ENCODE data around the gene C11orf24.

Gene C11orf24

GRCh38 chr11:68271023-68271780 lies 571 bp downstream of the C11orf24 start:
- H3K27ac ChIP-seq (ENCODE audit: low read depth, low read length), result peak overlapping the region; percentile 92
- peak overlapping the region; percentile 77 to 93 (median 88) for H3K9ac ChIP-seq (ENCODE audit: low read length in 5 of 5)
- H3K36me3 ChIP-seq (ENCODE audit: control insufficient read depth in 5 of 5, insufficient read depth in 5 of 5, low read length in 5 of 5), result peaks cover 0 to 20% (median 19%) of the 10 kb centered on the region in 5 donors
- no peaks in the 10 kb centered on the region for H3K9me3 ChIP-seq (ENCODE audit: control insufficient read depth in 5 of 5, low read length in 5 of 5)
- peak overlapping the region; percentile 78 to 90 (median 86) for H3K4me3 ChIP-seq (ENCODE audit: low read depth in 1 of 5, low read length in 5 of 5)
- no peaks in the 10 kb centered on the region for H3K27me3 ChIP-seq (ENCODE audit: control insufficient read depth in 5 of 5, insufficient read depth in 4 of 5, low read length in 5 of 5)
- peaks cover 7 to 51% (median 39%) of the 10 kb centered on the region in 5 donors for H3K4me1 ChIP-seq (ENCODE audit: control insufficient read depth in 5 of 5, insufficient read depth in 5 of 5, low read length in 5 of 5)

- Histone ChIP-seq H3K27ac (ENCODE audit: low read depth, low read length) (peak overlapping the region; percentile 92), H3K36me3 (ENCODE audit: control insufficient read depth in 5 of 5, insufficient read depth in 5 of 5, low read length in 5 of 5) (peaks cover 0 to 27% (median 26%) of the 10 kb centered on the region in 5 donors), H3K4me3 (ENCODE audit: low read depth in 1 of 5, low read length in 5 of 5) (peak overlapping the region; percentile 78 to 90 (median 86)), H3K9ac (ENCODE audit: low read length in 5 of 5) (peak overlapping the region; percentile 81 to 93 (median 88)), H3K27me3 (ENCODE audit: control insufficient read depth in 5 of 5, insufficient read depth in 4 of 5, low read length in 5 of 5) (no peaks in the 10 kb centered on the region), H3K9me3 (ENCODE audit: control insufficient read depth in 5 of 5, low read length in 5 of 5) (no peaks in the 10 kb centered on the region), H3K4me1 (ENCODE audit: control insufficient read depth in 5 of 5, insufficient read depth in 5 of 5, low read length in 5 of 5) (peaks cover 7 to 56% (median 42%) of the 10 kb centered on the region in 5 donors)
Observed at GRCh38 chr11:68270196-68271022, 1.4 kb downstream of the C11orf24 start.

- H3K4me1 ChIP-seq (ENCODE audit: control insufficient read depth in 5 of 5, insufficient read depth in 5 of 5, low read length in 5 of 5), result peaks cover 7 to 53% (median 42%) of the 10 kb centered on the region in 5 donors
- H3K27ac ChIP-seq (ENCODE audit: low read depth, low read length), result no peak overlapping the region
- H3K4me3 ChIP-seq (ENCODE audit: low read depth in 1 of 5, low read length in 5 of 5), result peak overlapping the region in 1 of 5 donors; percentile 7
- H3K9me3 ChIP-seq (ENCODE audit: control insufficient read depth in 5 of 5, low read length in 5 of 5), result no peaks in the 10 kb centered on the region
- peak overlapping the region in 2 of 5 donors; percentile 13 to 27 for H3K9ac ChIP-seq (ENCODE audit: low read length in 5 of 5)
- H3K36me3 ChIP-seq (ENCODE audit: control insufficient read depth in 5 of 5, insufficient read depth in 5 of 5, low read length in 5 of 5), result peaks cover 0 to 36% (median 34%) of the 10 kb centered on the region in 5 donors
- no peaks in the 10 kb centered on the region for H3K27me3 ChIP-seq (ENCODE audit: control insufficient read depth in 5 of 5, insufficient read depth in 4 of 5, low read length in 5 of 5)
Observed at GRCh38 chr11:68269414-68270081, 2.2 kb downstream of the C11orf24 start.

GRCh38 chr11:68267881-68268240 lies 3.9 kb downstream of the C11orf24 start:
- peaks cover 4 to 49% (median 47%) of the 10 kb centered on the region in 5 donors for H3K36me3 ChIP-seq (ENCODE audit: control insufficient read depth in 5 of 5, insufficient read depth in 5 of 5, low read length in 5 of 5)
- H3K9me3 ChIP-seq (ENCODE audit: control insufficient read depth in 5 of 5, low read length in 5 of 5), result no peaks in the 10 kb centered on the region
- no peak overlapping the region for H3K27ac ChIP-seq (ENCODE audit: low read depth, low read length)
- no peak overlapping the region for H3K4me3 ChIP-seq (ENCODE audit: low read depth in 1 of 5, low read length in 5 of 5)
- no peaks in the 10 kb centered on the region for H3K27me3 ChIP-seq (ENCODE audit: control insufficient read depth in 5 of 5, insufficient read depth in 4 of 5, low read length in 5 of 5)
- peaks cover 7 to 49% (median 38%) of the 10 kb centered on the region in 5 donors for H3K4me1 ChIP-seq (ENCODE audit: control insufficient read depth in 5 of 5, insufficient read depth in 5 of 5, low read length in 5 of 5)
- no peak overlapping the region for H3K9ac ChIP-seq (ENCODE audit: low read length in 5 of 5)

GRCh38 chr11:68266936-68267880 lies 4.6 kb downstream of the C11orf24 start:
- H3K27me3 ChIP-seq (ENCODE audit: control insufficient read depth in 5 of 5, insufficient read depth in 4 of 5, low read length in 5 of 5), result no peaks in the 10 kb centered on the region
- H3K9me3 ChIP-seq (ENCODE audit: control insufficient read depth in 5 of 5, low read length in 5 of 5), result no peaks in the 10 kb centered on the region
- H3K27ac ChIP-seq (ENCODE audit: low read depth, low read length), result no peak overlapping the region
- H3K9ac ChIP-seq (ENCODE audit: low read length in 5 of 5), result no peak overlapping the region
- no peak overlapping the region for H3K4me3 ChIP-seq (ENCODE audit: low read depth in 1 of 5, low read length in 5 of 5)
- H3K36me3 ChIP-seq (ENCODE audit: control insufficient read depth in 5 of 5, insufficient read depth in 5 of 5, low read length in 5 of 5), result peaks cover 4 to 56% (median 54%) of the 10 kb centered on the region in 5 donors
- peaks cover 7 to 43% (median 32%) of the 10 kb centered on the region in 5 donors for H3K4me1 ChIP-seq (ENCODE audit: control insufficient read depth in 5 of 5, insufficient read depth in 5 of 5, low read length in 5 of 5)

- no peaks in the 10 kb centered on the region for H3K9me3 ChIP-seq (ENCODE audit: control insufficient read depth in 5 of 5, low read length in 5 of 5)
- H3K27ac ChIP-seq (ENCODE audit: low read depth, low read length), result no peak overlapping the region
- peaks cover 7 to 40% (median 28%) of the 10 kb centered on the region in 5 donors for H3K4me1 ChIP-seq (ENCODE audit: control insufficient read depth in 5 of 5, insufficient read depth in 5 of 5, low read length in 5 of 5)
- peak overlapping the region in 1 of 5 donors; percentile 37 for H3K9ac ChIP-seq (ENCODE audit: low read length in 5 of 5)
- no peaks in the 10 kb centered on the region for H3K27me3 ChIP-seq (ENCODE audit: control insufficient read depth in 5 of 5, insufficient read depth in 4 of 5, low read length in 5 of 5)
- peaks cover 4 to 65% (median 63%) of the 10 kb centered on the region in 5 donors for H3K36me3 ChIP-seq (ENCODE audit: control insufficient read depth in 5 of 5, insufficient read depth in 5 of 5, low read length in 5 of 5)
- no peak overlapping the region for H3K4me3 ChIP-seq (ENCODE audit: low read depth in 1 of 5, low read length in 5 of 5)
Observed at GRCh38 chr11:68266121-68266891, 5.5 kb downstream of the C11orf24 start.

- no peaks in the 10 kb centered on the region for H3K27me3 ChIP-seq (ENCODE audit: control insufficient read depth in 5 of 5, insufficient read depth in 4 of 5, low read length in 5 of 5)
- H3K4me1 ChIP-seq (ENCODE audit: control insufficient read depth in 5 of 5, insufficient read depth in 5 of 5, low read length in 5 of 5), result peaks cover 5 to 26% (median 17%) of the 10 kb centered on the region in 5 donors
- H3K27ac ChIP-seq (ENCODE audit: low read depth, low read length), result no peak overlapping the region
- no peak overlapping the region for H3K4me3 ChIP-seq (ENCODE audit: low read depth in 1 of 5, low read length in 5 of 5)
- H3K36me3 ChIP-seq (ENCODE audit: control insufficient read depth in 5 of 5, insufficient read depth in 5 of 5, low read length in 5 of 5), result peaks cover 4 to 76% (median 74%) of the 10 kb centered on the region in 5 donors
- H3K9ac ChIP-seq (ENCODE audit: low read length in 5 of 5), result no peak overlapping the region
- no peaks in the 10 kb centered on the region for H3K9me3 ChIP-seq (ENCODE audit: control insufficient read depth in 5 of 5, low read length in 5 of 5)
Observed at GRCh38 chr11:68264741-68265540, 6.8 kb downstream of the C11orf24 start.

- H3K4me3 ChIP-seq (ENCODE audit: low read depth in 1 of 5, low read length in 5 of 5), result no peak overlapping the region
- no peaks in the 10 kb centered on the region for H3K27me3 ChIP-seq (ENCODE audit: control insufficient read depth in 5 of 5, insufficient read depth in 4 of 5, low read length in 5 of 5)
- H3K4me1 ChIP-seq (ENCODE audit: control insufficient read depth in 5 of 5, insufficient read depth in 5 of 5, low read length in 5 of 5), result peaks cover 0 to 19% (median 10%) of the 10 kb centered on the region in 5 donors
- H3K9ac ChIP-seq (ENCODE audit: low read length in 5 of 5), result no peak overlapping the region
- H3K36me3 ChIP-seq (ENCODE audit: control insufficient read depth in 5 of 5, insufficient read depth in 5 of 5, low read length in 5 of 5), result peaks cover 4 to 76% (median 74%) of the 10 kb centered on the region in 5 donors
- H3K27ac ChIP-seq (ENCODE audit: low read depth, low read length), result no peak overlapping the region
- H3K9me3 ChIP-seq (ENCODE audit: control insufficient read depth in 5 of 5, low read length in 5 of 5), result no peaks in the 10 kb centered on the region
Observed at GRCh38 chr11:68264244-68264643, 7.5 kb downstream of the C11orf24 start.
